Pulmonary artery endothelial cell (primary cell): Measurements from ENCODE around the gene INS. TPM values are rescaled to one million over a fixed set of nuclear protein-coding genes. Genes with fewer than 3 reads are reported as not detected.

Experiments used
- DNase-seq: peaks from one replicate; pipeline ENCODE4 v3.0.0-alpha.2; 2011; ENCODE audit warnings: low read depth, low spot score
- total RNA-seq: library from RNA; depleted of rRNA; stranded (reverse); fragments of >200 nt; gene quantifications from 2 replicates; pipeline ENCODE4 v1.2.3, GENCODE V29; 2014

Gene INS
- total RNA-seq, 1 donor from 2014 or later, result not detected

GRCh38 chr11:2147391-2147790 lies 13.6 kb downstream of the INS start:
- DNase-seq, result no peak

- DNase-seq, result no peak
Measured at GRCh38 chr11:2146051-2146450, 15.0 kb downstream of the INS start.

DNA sequence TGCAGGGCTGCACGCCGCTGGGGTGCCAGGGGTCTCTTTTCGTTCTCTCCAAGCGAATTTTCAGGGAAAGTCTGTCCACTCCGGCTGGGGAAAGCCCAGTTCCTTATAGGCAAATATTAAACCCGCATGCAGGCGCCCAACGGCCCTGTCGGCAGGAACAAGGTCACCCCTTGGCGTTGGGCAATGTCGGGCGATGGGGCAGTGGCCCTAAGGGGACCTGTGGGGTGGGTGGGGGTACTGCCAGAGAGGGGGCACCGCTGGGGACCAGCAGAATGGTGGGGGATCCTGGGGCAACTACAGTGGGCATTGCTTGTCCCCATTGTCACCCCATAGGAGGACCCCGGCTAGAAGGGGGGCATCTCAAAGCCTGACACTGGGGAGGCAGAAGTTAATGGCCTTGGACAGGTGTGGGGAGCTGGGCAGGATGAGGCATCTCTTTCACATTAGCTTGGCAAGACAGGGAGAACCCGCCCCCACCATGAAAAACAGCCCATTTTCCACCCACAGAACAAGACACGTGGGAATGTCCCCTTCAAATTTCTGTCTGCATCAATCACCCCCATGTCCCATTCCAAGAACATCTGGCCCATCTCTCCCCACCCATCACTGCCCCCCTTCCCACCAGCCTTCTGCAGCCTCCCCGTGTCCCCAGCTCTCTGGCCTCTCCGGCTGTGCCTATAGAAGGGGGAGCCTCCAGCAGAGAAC lies 16.3 kb downstream of the INS start:
- DNase-seq, result no peak

DNA sequence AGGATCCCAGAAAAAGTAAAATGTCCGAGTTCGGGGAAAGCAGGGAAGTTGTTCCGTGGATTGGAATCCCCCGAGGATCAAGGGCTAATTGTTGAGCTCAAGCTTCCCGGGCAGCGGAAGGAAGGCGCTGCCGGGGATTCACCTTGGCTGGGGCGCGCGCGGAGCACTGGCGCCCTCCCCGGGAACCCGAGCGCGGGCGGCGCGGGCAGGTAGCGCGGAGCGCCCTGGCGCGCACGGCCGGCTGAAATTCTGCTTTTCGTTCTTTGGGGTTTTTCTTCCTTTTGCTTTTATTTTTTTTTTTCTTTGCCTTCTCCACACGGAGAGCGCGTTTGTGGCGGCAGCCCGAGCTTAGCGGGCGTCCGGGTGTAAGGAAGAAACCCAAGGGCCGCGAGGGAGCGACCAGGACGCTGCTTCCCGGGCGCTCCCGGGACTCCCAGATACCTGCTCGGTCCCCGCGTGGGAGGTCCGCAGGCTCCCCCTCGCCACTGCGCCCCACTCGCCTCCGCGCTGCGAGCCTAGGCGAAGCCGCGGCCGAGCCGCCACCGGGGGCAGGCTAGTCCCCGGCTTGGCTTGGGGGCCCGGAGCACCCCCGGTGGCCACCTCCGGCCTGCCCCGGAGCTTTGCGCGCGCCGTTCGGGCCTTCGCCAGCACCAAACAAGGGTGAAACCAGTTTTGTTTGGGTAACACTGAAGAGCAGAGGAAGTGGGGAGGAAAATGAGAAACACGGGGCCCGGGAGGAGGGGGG lies 17.0 kb downstream of the INS start:
- no peak for DNase-seq

GRCh38 chr11:2143477-2143798 lies 17.6 kb downstream of the INS start:
- DNase-seq, result no peak

GRCh38 chr11:2142762-2143202 lies 18.2 kb downstream of the INS start:
- no peak for DNase-seq

GRCh38 chr11:2142300-2142759 lies 18.7 kb downstream of the INS start:
- no peak for DNase-seq

- no peak for DNase-seq
Measured at GRCh38 chr11:2140411-2141400, 20.3 kb downstream of the INS start.

GRCh38 chr11:2139621-2140337 lies 21.2 kb downstream of the INS start:
- DNase-seq, result no peak

DNA sequence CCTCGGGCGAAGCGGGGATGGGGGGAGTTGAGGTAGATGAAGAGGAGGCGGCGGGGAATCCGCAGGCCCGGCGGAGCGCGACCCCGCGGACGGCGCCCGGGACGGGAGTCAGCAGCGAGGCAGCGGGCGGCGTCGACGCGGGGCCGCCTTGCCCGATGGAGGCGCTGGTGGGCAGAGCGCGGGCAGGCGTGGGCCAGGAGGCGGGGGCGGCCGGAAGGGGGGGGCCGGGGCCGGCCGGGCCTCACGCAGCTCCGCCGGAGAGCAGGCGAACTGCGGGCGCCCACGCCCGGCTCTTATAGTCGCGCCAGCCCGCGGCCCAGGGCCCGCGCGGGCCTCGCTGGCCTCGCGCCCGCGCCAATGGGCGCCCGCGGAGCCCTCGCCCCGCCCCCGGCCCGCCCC lies 21.9 kb downstream of the INS start, which contains the start of gene IGF2:
Gene IGF2, minus strand, starts transcription at position 267 of the 399 bp plus-strand sequence. CDS start 3,866 bp downstream, outside the sequence.
- no peak for DNase-seq

GRCh38 chr11:2138431-2139122 lies 22.4 kb downstream of the INS start:
- no peak for DNase-seq

GRCh38 chr11:2138068-2138430 lies 23.0 kb downstream of the INS start:
- no peak for DNase-seq

GRCh38 chr11:2137202-2138067 lies 23.6 kb downstream of the INS start:
- DNase-seq, result no peak

DNA sequence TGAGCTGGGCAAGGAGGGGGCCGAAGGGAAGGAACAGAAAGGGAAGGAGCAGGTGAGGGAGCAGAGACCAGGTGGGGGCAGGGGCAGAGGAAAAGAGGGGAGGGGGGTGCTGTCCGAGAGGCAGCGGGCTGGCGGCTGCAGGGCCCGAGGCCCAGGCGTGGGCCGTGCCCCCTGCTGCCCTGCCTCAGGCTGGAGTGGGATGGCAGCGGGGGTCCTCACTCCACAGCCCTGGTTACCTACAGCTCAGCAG lies 24.1 kb downstream of the INS start:
- no peak for DNase-seq

GRCh38 chr11:2136209-2136951 lies 24.6 kb downstream of the INS start:
- DNase-seq, result no peak

DNA sequence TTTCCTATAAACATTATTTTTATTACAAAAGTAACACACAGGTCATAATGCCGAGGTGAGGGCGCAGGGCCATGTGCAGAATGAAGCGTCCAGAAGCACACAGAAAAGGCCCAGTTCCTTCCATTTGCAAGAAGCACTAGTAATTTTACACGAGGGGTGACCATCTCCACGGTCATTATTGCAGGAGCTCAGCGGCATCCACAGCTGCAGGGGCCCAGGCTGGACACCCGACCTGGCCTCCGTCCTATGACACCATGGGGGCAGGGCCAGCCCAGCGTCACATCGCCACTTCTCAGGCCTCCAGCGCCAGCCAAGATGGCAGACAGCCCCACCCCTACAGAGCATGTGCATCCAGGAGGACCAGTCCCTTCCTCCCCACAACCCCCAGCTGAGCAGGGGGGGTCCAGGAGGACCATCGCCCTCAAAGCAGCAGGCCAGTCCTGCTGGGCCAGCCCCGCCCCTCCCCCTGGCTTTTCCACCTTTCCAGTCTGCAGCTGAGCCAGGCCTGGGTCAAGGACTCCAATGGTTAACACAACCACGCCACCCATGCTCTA lies 25.3 kb downstream of the INS start:
- no peak for DNase-seq

DNA sequence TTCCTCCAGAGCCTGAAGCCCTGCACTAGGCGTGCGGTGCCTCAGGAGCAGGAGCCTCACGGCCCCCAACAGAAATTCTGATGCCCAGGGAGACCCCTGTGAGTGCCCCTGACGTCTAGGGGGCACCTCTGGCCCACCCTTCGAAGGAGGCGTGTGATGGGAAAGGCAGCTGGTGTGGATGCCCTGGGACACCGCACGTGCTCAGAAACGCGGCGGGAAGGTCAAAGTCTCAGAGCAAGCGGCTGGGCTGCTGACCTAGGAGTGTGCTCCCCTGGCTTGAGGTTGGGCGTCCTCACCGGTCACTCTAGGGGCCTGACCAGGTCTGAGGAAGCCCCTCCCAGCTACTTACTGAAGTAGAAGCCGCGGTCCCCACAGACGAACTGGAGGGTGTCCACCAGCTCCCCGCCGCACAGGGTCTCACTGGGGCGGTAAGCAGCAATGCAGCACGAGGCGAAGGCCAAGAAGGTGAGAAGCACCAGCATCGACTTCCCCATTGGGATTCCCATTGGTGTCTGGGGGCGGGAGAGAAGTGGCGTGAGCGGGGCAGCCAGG lies 25.9 kb downstream of the INS start:
- DNase-seq, result no peak
